Mammary epithelial cell (primary cell): Measurements from ENCODE around the gene THUMPD3.

ENCODE experiments used
- CTCF ChIP-seq, 2 donors: IDR thresholded peaks in 1 of 2; conservative IDR thresholded peaks in 1 of 2; 2 replicates each; pipeline ENCODE4 v1.5.1; 2011 to 2012; ENCODE audit warnings: inconsistent platforms in 2 of 2, low read length in 2 of 2, mild to moderate bottlenecking in 2 of 2, control low read depth in 1 of 2, low read depth in 1 of 2; ENCODE audit not compliant: insufficient read depth in 1 of 2; ENCODE audit errors: extremely low read depth in 1 of 2
- EZH2 ChIP-seq: IDR thresholded peaks from 2 replicates; pipeline ENCODE4 v1.6.1; 2012; ENCODE audit warnings: low read length, inconsistent platforms, borderline replicate concordance

GRCh38 chr3:9390265-9390888 lies 27.5 kb downstream of the THUMPD3 start:
- no peak for TF ChIP-seq CTCF (conservative IDR thresholded peaks at IDR 0.05 in 1 of 2, IDR thresholded peaks at IDR 0.05 in 1 of 2; ENCODE audit: extremely low read depth in 1 of 2, insufficient read depth in 1 of 2, low read depth in 1 of 2, low read length in 2 of 2)
- no peak for TF ChIP-seq EZH2
